ENCODE measurements around the gene ZNF776.

Gene ZNF776

DNA sequence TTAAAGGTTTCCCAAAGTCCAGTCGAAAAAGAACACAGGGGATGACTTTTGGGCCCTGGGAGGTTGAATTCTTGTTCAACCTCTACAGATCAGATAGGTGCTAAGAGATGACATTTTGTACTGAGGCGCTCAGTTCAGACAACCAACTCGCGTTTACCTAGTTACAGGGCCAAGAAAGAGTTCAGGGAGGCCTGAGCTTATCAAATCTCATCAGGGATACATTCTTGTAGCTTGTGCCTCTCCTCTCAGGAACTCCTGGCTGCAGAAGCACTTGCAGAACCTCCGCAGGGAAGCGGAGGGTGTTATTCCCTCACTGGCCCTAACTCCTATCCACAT lies 825 bp downstream of the ZNF776 start:
- Histone ChIP-seq H3K27me3 (no peaks in the 10 kb centered on the region), H3K36me3 (peaks cover 34% of the 10 kb centered on the region), H3K4me1 (no peaks in the 10 kb centered on the region), H3K9me3 (no peaks in the 10 kb centered on the region; the same call in 1 of the 2 replicates), H3K4me3 (ENCODE audit: low read depth, low read length) (peak overlapping the region; percentile 95)
- DNase-seq: no peak
- TF ChIP-seq, protein P1, sequence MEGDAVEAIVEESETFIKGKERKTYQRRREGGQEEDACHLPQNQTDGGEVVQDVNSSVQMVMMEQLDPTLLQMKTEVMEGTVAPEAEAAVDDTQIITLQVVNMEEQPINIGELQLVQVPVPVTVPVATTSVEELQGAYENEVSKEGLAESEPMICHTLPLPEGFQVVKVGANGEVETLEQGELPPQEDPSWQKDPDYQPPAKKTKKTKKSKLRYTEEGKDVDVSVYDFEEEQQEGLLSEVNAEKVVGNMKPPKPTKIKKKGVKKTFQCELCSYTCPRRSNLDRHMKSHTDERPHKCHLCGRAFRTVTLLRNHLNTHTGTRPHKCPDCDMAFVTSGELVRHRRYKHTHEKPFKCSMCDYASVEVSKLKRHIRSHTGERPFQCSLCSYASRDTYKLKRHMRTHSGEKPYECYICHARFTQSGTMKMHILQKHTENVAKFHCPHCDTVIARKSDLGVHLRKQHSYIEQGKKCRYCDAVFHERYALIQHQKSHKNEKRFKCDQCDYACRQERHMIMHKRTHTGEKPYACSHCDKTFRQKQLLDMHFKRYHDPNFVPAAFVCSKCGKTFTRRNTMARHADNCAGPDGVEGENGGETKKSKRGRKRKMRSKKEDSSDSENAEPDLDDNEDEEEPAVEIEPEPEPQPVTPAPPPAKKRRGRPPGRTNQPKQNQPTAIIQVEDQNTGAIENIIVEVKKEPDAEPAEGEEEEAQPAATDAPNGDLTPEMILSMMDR (IDR thresholded peaks at IDR 0.05; ENCODE audit: low read depth, low read length): no peak

DNA sequence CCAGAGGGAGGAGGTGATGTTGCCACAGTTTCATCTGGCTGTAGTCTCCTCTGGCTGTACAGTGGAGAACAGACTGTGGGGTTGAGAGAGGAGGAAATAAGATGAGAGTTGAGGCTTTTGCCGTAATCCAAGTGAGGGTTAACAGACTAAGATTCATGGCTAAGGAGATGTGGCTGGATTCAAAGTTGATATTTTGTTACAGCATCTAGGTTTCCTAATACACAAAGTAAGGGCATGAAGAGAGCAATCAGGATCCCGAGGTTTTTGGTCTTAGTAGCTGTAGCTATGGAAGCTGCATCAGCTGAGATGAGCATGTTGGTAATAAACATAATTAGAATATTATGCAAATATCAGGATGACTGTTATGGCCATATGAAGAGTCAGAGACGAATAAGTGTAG lies 1.4 kb downstream of the ZNF776 start:
- Histone ChIP-seq H3K27me3 (no peaks in the 10 kb centered on the region), H3K36me3 (peaks cover 40% of the 10 kb centered on the region), H3K4me1 (no peaks in the 10 kb centered on the region), H3K9me3 (no peaks in the 10 kb centered on the region; the same call in 1 of the 2 replicates), H3K4me3 (ENCODE audit: low read depth, low read length) (no peak overlapping the region; the same call in 1 of the 2 replicates)
- TF ChIP-seq, protein P1 (IDR thresholded peaks at IDR 0.05; ENCODE audit: low read depth, low read length): no peak
- no peak for DNase-seq

DNA sequence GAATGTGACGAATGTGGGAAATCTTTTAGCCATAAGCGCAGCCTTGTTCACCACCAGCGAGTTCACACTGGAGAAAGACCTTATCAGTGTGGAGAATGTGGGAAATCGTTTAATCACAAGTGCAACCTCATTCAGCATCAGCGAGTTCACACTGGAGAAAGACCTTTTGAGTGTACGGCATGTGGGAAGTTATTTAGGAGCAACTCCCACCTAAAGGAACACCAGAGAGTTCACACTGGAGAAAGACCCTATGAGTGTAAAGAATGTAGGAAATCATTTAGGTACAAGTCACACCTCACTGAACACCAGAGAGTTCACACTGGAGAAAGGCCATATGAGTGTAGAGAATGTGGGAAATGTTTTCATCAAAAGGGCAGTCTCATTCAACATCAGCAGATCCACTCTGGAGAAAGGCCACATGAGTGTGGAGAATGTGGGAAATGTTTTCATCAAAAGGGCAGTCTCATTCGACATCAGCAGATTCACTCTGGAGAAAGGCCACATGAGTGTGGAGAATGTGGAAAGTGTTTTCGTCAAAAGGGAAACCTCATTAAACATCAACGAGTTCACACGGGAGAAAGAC lies 7.6 kb downstream of the ZNF776 start:
- H3K9me3 ChIP-seq: no peaks in the 10 kb centered on the region; the same call in 1 of the 2 replicates
- no peaks in the 10 kb centered on the region for H3K27me3 ChIP-seq
- peaks cover 92% of the 10 kb centered on the region for H3K36me3 ChIP-seq
- TF ChIP-seq, protein P1 (IDR thresholded peaks at IDR 0.05; ENCODE audit: low read depth, low read length): no peak
- H3K4me3 ChIP-seq (ENCODE audit: low read depth, low read length): no peak overlapping the region
- no peaks in the 10 kb centered on the region for H3K4me1 ChIP-seq
- no peak for DNase-seq

DNA sequence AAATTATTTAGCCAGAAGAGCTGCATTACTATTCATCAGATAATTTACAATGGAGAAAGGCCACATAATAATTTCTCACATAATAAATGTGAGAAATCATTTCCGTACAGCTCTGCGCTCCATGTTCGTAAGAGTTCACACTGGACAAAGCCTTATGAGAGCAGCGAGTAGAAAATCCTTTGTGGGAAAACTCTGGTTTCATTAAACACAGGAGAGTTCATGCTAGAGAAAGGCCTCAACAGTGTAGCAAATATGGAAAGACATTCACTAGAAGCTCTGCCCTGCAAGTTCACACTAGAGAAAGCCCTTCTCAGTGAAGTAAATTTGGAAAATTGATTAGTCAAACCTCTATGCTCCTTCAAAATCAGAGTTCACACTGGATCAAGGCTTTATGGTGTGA lies 8.4 kb downstream of the ZNF776 start:
- no peaks in the 10 kb centered on the region for H3K27me3 ChIP-seq
- no peaks in the 10 kb centered on the region; the same call in 1 of the 2 replicates for H3K9me3 ChIP-seq
- DNase-seq: no peak
- H3K4me1 ChIP-seq: no peaks in the 10 kb centered on the region
- H3K4me3 ChIP-seq (ENCODE audit: low read depth, low read length): no peak overlapping the region
- peaks cover 92% of the 10 kb centered on the region for H3K36me3 ChIP-seq
- TF ChIP-seq, protein P1 (IDR thresholded peaks at IDR 0.05; ENCODE audit: low read depth, low read length): no peak

DNA sequence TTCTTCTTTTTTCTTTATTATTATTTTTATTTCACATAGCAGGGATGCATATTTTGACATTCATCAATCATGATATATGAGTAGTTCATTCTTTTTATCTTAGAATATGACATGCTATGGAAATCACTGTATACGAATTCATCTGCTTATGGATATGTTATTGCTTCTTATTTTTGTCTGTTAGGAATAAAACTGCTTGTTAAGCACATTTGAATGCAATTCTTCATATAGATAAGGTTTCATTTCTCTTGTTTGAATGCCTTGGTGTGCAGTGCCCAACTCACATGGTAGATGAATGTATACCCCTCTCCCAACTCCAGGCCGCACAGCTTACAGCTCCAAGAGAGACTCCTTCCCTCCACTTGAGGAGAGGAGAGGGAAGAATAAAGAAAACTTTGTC lies 11.3 kb downstream of the ZNF776 start:
- Histone ChIP-seq H3K4me3 (ENCODE audit: low read depth, low read length) (no peak overlapping the region), H3K4me1 (no peaks in the 10 kb centered on the region), H3K36me3 (peaks cover 73% of the 10 kb centered on the region), H3K27me3 (no peaks in the 10 kb centered on the region), H3K9me3 (no peaks in the 10 kb centered on the region)
- DNase-seq: no peak
- TF ChIP-seq, protein P1 (IDR thresholded peaks at IDR 0.05; ENCODE audit: low read depth, low read length): no peak

DNA sequence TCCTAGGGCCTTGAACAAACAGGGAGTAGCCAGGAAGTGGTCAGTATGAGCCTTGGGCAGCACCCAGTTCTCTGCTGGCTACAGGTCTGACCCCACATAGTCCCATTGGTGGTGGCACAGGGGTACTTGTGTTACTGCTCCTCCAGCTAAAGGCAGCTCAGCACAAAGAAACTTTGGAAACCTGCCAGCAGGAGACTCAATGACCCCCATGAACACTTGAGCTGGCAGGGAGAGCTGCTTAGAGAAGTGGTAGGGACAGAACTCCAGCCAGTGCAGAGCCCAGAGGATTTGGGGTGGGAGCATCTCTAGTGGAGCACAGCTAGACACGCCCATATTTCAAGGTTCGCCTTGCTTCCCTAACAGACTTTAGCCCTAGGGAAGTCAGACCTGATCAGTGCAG lies 12.5 kb downstream of the ZNF776 start:
- Histone ChIP-seq H3K27me3 (no peaks in the 10 kb centered on the region), H3K4me3 (ENCODE audit: low read depth, low read length) (no peak overlapping the region), H3K4me1 (no peaks in the 10 kb centered on the region), H3K9me3 (no peaks in the 10 kb centered on the region), H3K36me3 (peaks cover 61% of the 10 kb centered on the region)
- TF ChIP-seq, protein P1 (IDR thresholded peaks at IDR 0.05; ENCODE audit: low read depth, low read length): no peak
- DNase-seq: no peak
